KBM-7 (cell line): Measurements from ENCODE around the gene PROS1.
"Not testable (repeated sequence)": the region's sequence is repeated elsewhere in the genome, so short reads cannot be mapped to it uniquely, and the experiment has no call there.

Experiments used
- DNase-seq: peaks from one replicate; pipeline ENCODE4 v3.0.0-alpha.2; 2015
- in situ Hi-C: fragments of 300-500 bp; cut with MboI; formaldehyde crosslinking; loops from 2 replicates; pipeline ENCODE4 v1.14.3; 2020; ENCODE audit warnings: low sequenced_read_pairs, low pct_unique_long_range_greater_than_20kb, mixed read lengths

Gene PROS1

DNA sequence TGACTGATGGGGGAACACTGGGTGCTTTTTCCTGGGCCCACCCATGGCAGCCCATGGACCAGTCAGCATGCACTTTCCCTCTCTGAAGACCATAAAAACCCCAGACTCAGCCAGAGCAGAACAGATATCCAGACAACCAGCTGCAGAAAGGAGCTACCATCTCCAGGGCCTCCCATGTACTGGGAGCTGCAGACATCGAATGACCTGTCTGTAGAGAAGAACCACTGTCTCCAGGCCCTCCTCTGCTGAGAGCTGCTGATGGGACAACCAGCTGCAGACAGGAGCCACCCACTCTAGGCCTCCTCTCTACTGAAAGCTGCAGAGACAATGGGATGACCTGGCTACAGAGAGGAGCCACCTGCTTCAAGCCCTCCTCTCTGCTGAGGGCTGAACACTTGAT is 66.6 kb downstream of the PROS1 start:
- in situ Hi-C loops, result no loop called here
- no peak for DNase-seq

GRCh38 chr3:93906245-93906644 is 67.5 kb downstream of the PROS1 start:
- in situ Hi-C loops, result no loop called here
- no peak for DNase-seq

GRCh38 chr3:93904568-93904967 is 69.1 kb downstream of the PROS1 start:
- in situ Hi-C loops, result no loop called here
- no peak for DNase-seq

GRCh38 chr3:93878250-93879017 is 95.3 kb downstream of the PROS1 start:
- in situ Hi-C loops, DNase-seq: not testable (repeated sequence)

- DNase-seq, in situ Hi-C loops: not testable (repeated sequence)
Observed at GRCh38 chr3:93877427-93877826, 96.3 kb downstream of the PROS1 start.

GRCh38 chr3:93873412-93873811 is 100.3 kb downstream of the PROS1 start:
- in situ Hi-C loops, DNase-seq: not testable (repeated sequence)

DNA sequence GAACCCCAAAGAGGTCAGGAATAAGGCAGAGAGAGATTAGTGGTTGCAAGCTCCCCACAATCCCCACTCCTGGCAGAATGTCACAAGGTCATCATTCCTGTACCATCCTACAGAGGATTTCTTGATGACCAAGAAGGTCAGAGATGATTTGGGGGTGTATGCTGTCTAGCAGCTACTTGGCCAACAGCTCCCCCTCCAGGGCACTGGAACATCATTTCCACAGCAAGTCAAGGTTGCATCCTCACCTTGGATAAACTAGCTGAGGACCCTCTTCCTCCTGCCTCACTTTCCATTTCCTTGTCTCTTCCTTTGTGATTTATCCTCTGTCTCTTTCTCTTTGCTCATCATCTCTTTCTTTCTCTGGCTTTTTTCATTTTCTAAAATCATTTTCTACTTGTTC is 106.3 kb downstream of the PROS1 start:
- no peak for DNase-seq
- in situ Hi-C loops, result no loop called here

DNA sequence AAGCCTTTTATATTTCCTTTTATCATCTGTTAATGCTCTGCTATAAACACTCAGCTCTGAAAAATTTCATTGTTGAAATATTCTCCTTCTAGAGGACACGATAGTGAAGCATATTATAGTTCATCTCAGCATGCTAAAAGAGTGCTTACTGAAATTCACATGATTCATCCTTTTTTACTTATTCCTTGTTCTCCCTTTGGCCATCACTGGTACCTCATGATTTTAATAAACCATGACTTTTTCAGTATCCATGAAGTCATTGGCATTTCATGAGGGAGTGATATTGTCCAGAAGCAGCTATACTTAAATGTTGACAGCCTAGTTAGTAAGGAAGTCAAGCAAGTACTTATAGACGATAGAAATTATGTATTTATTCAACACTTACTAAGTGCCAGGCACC is 112.7 kb downstream of the PROS1 start:
- in situ Hi-C loops, result no loop called here

DNA sequence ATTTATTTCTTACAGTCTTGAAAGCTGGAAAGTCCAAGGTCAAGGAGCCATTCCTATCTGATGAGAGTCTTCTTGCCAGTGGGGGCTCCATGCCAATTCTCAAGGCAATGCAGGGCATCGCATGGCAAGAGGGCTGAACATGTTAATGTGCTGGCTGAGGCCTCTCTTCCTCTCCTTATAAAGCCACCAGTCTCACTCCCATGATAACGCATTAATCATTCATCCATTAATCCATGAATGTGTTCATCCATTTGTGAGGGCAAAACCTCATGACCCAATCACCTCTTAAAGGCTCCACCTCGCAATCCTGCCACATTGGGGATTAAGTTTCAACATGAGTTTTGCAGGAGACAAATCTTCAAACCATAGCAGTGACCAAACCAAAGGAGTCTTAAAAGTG is 118.3 kb downstream of the PROS1 start:
- in situ Hi-C loops, result no loop called here
- no peak for DNase-seq

More for the DNA sequence above, 112.7 kb downstream of the PROS1 start:
- DNase-seq, result no peak

- in situ Hi-C loops, DNase-seq: not testable (repeated sequence)
Observed at GRCh38 chr3:93852228-93852627, 121.5 kb downstream of the PROS1 start.

DNA sequence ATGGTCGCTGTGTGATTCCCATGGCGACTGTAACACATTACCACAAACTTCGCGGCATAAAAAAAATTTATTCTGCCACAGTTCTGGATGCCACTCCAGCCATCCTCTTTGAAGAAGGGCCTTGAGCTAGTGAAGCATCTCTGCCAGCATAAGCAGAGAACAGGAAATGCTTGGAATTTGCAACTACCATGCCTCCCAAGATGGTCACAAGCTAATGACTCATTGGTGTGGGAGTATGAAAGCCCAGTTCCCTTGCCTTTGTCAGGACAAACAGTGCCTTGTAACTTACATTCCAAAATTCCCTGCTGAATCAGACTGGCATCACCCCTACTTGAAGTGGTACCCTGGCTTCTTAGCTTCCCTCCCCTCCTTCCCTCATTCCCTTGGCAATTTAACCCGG is 129.7 kb downstream of the PROS1 start:
- DNase-seq, result no peak
- in situ Hi-C loops, result no loop called here

- in situ Hi-C loops, DNase-seq: not testable (repeated sequence)
Observed at GRCh38 chr3:93839193-93839592, 134.5 kb downstream of the PROS1 start.
